GM15510 (cell line): Measurements from ENCODE around the gene GNG13.

Experiments used
- POLR2A ChIP-seq: IDR thresholded peaks from 3 replicates; pipeline ENCODE4 v1.6.1; 2011; ENCODE audit warnings: borderline replicate concordance; ENCODE audit not compliant: insufficient read length; ENCODE audit errors: extremely low read depth

The GNG13 gene

DNA sequence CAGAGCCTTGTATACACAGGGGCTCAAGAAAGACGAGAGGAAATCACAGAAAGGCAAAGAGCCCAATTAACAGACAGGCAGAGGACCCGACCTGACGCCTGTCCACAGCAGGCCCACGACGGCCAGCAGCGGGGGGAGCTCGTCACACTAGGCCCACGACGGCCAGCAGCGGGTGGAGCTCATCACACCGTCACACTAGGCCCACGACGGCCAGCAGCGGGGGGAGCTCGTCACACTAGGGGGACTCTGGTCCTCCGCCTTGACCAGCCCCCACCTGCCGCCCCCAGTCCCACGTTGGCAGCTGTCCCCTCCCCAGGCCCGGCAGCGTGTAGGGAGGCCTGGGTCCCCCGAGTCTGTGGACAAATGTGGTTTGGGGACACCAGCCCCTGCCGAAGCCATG is 23.7 kb upstream of the GNG13 start:
- no peak for TF ChIP-seq POLR2A

DNA sequence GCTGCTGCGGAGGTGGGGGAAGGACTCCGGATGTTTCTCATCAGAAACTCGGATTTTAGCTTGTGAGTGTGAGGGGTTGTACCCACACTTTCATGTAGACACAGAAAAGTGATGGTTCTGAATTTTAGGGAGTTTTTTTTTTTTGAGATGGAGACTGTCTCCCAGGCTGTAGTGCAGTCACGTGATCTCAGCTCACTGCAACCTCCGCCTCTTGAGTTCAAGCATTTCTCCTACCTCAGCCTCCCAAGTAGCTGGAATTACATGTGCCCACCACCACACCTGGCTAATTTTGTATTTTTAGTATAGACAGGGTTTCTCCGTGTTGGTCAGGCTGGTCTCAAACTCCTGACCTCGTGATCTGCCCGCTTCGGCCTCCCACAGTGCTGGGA is 22.4 kb upstream of the GNG13 start:
- TF ChIP-seq POLR2A: no peak

DNA sequence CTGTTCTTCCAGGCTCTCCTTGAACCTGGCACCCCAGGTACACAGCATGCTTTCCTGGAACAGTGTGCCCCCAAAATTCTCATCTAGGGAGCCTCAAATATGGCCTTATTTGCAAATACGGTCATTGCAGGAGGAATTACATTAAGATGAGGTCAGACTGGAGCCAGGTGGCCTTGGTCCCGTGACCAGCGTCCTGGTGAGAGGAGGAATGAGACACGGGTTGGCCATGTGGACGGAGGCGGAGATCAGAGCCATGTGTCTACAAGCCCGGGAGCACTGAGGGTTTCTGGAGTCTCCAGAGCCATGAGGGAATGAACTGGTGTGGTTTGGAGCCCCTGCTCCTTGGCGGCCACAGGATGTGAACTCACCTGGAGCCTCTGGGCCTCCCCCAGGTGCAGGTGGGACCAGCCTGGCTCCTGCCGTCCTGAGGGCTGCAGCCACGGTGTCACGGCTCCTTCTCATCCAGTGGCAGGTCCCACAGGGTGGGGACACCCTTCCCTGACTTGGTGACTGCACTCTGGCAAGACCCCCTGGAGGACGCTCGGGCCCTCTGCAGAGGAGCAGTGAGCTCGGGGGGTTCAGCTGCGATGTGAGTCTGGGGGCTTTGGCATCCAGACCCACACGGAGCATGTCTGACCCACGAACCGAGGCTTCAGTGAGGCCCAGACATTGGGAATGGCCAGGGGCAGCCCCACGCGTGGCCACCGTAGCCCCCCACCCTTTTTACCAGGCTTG is 21.8 kb upstream of the GNG13 start:
- TF ChIP-seq POLR2A: no peak

DNA sequence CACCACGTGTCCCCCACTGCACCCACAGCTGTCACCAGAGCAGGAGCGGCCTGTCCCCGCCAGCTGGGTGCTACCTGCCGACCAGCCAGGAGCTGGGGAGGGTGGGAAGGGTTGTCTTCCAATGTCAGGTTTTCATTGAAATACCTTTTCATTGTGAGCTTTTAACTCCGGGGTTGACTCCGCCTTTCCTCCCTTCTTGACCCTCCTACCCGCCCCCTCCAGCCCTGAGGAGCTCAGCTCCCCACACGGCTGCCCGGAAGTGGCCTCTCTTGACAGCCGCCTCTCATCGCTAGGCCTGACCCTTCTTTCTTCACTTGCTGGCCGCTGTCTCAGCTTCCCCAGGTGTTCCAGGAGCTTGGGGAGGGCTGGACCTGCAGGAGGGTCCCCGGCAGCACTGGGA is 21.2 kb upstream of the GNG13 start:
- no peak for TF ChIP-seq POLR2A

DNA sequence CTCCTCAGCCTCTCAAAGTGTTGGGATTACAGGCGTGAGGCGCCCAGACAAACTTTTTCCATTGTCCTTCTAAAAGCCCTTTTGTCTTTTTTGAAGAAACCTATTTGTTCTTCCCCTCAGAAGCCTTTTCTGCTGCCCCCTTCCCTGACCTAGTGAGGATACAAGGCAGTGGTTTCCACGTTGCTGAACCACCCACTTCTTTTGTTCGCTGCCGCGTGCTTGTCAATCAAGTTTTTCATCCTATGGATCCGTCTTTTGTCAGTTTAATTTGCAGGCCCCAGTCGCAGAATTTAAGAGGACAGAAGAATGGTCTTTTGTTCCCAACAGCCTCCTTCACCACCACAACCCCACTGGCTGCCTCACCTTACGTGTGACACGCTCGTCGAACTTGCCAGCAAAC is 20.2 kb upstream of the GNG13 start:
- no peak for TF ChIP-seq POLR2A

DNA sequence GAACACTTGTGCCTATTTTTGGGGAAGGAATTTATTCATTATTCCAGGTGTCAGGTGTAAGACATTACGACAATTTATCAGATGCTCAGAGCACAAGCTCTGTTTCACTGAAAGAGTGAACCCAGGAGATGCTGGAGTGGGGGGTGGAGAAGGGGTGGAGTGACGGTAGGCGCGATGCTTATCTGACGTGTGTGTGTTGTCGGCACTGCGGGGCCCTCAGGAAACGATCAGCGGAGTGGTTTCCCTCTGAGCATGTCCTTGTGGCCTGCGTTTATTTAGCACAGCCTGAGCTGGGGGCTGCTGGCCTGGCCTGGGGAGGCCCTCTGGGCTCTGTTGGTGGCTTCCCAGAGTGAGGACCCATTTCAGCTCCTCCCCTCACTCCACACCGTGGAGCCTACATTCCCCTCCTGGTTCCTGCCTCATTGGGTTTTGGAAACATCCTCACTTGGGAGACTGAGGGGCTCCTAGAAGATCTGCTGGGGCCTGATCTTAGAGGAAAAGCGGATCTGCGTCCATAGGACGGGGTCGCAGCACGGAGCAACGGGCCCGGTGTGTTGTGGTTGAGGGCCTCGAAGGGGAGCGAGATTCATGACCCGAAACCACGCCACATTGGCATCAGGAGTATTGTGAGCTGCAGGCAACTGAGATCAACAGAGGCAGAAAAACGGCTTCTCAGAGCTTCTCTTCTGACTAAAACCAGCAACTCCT is 19.0 kb upstream of the GNG13 start:
- TF ChIP-seq POLR2A: no peak

DNA sequence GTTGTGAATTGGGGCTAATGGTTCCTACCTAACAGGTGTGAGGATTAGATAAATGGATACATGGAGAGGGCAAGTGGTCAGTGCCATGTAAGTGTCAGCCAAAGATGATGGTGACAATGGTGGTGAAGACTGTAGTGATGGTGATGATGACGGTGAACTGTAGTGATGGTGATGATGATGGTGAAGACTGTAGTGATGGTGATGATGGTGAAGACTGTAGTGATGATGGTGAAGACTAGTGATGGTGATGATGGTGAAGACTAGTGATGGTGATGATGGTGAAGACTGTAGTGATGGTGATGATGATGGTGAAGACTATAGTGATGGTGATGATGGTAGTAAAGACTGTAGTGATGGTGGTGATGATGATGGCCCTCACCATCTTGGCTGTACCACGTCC is 18.1 kb upstream of the GNG13 start:
- TF ChIP-seq POLR2A: no peak

DNA sequence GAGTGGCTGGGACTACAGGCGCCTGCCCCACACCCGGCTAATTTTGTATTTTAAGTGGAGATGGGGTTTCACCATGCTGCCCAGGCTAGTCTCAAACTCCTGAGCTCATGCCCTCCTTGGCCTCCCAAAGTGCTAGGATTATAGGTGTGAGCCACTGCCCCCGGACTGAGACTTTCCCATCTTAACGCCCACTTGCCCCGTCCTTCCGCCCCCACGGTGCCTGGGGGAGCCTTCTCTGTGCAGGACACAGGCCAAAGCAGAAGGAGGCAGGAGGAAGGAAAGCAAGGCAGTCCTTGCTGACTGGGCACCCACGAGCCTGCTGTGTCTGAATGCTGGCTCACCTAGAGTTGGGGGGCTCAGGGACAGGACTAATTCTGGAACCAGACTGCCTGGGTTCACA is 17.6 kb upstream of the GNG13 start:
- TF ChIP-seq POLR2A: no peak

DNA sequence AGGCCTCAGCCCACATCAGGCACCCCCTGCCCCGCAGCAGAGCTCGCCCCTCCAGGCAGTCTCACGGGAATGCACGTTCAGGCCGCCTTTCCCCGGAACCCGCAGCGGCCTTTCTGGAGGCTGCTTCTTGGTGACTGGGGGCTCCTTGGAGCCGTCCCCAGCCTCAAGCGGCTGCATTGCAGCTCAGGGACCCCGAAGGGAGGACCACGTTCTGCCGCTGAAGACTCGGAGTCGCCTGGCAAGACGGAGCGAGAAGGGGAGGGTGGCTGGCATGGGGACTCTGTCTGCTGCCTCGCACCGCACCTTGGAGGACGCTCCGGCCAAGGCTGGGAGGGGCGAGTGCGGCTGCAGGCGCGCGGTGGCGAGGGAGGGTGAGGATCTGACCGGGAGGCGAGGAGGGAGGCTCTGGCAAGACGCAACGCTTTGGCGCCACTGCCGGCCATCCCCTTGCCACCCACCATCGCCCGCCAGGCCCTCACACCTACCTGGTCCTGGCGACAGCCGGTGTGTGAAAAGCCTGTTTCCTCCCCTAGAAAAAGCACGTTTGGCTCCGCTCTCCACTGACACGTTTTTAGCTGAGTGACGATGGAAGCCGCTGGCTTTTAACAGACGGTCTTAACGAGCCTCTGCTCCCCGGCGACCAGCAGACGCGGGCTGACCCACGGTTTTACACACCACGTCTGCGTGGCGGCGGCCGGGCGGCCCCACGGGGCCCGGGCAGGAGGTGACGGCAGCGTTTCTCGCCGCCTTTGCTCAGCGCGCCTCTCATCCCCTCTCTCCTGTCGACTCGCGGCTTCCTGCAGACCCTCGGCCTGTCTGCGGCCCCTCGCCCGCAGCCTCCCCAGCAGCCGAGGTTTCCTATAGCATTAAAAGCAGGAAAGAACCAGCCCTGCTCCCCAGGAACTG is 16.7 kb upstream of the GNG13 start:
- no peak for TF ChIP-seq POLR2A

DNA sequence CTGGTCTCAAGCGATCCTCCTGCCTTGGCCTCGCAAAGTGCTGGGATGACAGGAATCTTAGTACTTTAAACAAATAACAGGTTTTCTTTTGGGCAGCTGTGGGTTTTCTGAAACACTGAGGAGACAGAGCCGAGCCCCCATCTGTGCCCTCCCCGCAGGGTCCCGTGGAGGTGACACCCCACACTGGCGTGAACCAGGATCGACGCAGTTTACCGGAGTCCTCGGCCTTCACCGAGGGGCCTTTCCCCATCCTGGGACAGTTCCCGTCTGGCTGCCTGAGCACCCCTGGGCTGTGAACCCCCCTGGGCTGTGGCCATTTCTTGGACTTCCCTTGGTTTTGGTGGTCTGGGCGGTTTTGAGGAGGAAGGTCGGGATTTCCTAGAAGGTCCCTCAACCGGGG is 15.3 kb upstream of the GNG13 start:
- TF ChIP-seq POLR2A: no peak

DNA sequence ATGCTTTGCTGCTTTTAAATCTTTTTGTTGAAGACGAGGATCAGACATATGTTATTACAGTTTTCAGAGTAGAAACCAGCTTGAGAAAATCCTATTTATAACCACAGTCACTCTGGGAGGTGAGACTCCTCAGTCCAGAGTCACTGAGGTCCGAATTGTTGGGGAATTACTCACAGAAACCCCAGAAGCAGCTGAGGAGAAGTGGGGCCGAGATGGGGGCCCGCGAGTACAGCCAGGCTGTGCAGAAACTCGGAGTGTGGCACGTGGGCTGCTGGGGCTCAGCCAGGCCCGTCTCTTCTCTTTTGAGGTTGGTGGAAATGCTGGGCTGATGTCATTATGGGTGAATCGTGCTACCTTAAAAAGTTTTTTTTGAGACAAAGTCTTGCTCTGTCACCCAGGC is 14.4 kb upstream of the GNG13 start:
- no peak for TF ChIP-seq POLR2A

DNA sequence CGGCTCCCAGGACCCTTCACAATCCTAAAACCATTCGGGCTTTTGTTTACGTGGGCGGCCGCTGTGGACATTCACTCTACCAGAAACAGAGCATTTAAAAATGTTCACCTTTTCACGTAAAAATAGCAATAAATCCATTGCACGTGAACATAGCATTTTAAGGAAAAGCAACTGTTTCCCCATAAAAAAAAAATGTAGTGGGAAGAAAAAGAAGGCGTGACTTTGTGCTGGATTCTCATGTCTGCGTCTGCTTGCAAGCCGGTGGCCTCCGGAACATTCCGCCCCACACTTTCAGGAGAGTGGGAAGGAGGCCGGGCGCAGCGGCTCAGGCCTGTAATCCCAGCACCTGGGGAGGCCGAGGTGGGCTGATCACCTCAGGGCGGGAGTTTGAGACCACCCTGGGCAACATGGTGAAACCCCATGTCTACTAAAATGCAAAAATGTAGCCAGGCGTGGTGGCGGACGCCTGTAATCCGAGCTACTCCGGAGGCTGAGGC is 13.4 kb upstream of the GNG13 start:
- no peak for TF ChIP-seq POLR2A

DNA sequence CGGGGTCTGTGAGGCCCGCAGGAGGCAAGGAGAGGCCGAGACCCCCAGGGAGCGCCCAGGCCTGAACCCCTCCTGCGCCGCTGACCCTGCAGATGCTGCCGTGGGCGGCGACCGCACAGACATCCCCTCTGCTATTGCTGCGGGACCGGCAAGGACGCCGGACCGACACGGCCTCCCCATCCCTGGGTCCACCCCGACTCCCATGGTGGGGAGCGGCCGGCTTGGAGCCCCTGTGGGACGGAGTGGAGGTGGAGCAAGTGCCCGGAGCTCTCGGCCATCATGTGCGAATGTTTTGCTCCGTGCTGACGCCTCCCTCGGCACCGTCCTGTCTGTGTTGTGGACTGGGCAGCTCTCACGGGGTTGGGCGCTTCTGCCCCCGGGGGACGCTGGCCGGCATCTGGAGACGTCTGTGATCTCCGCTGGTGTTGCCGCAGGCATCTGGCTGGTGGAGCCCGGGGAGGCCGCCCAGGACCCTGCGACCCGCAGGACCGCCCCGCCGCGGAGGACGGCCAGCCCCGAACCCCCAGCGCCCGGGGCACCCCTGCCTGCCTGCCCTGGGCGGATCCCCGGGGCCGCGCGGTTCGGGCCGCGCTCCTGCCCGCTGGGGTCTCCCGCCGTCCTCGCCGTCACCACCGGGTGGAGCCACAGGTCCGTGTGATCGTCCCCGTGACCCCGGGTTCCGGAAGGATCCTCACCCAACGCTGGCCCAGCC is 12.8 kb upstream of the GNG13 start:
- no peak for TF ChIP-seq POLR2A

DNA sequence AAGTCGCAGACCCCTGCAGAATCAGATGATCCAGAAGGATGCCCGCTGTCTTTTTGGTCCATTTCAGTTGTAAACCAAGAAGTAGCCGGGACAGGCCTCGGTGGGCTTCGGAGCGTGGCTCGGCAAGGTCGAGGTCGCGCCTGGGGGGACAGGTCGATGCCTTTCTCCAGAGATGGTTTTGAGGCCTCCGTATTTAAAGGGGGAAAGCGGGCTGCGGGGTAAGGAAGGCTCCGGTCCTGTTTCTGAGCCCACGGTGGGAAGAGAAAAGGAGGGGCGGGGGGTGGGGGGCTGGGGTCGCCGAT is 7.5 kb upstream of the GNG13 start:
- no peak for TF ChIP-seq POLR2A

DNA sequence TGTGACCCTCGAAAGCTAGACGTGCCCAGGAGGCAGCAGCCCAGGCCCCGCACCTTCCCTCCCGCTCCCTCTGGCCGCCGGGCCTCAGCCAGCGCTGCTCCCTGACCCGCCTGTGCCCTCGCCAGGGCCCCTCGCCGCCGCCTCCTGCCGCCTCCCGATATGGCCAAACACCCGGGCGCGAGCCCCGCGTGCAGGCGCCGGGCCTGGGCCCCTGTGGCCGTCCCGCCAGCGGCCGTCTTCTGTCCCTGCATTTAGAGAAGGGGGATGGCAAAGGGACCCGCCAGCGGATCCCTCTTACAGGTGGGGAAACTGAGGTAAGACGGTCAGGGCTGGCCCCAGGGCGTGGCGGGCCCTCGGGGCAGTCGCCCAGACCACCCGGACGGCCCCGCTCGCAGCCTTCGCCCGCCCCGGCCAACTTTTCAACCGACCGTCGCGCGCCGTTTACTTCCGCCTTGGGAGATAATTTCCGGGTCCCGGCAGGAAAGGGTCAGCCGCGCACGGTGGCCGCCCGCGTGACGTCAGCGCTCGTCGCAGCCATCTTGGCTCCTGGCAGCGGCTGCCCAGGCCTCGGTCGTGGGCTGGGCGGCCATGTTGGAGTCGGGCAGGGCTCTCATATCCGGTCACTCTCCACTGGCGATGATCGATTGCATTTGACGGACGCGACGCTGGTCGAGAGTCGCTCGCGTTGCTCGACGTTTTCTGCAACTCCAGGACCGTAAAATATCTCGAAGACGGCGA is 7.0 kb upstream of the GNG13 start:
- peak; percentile 81 for TF ChIP-seq POLR2A

DNA sequence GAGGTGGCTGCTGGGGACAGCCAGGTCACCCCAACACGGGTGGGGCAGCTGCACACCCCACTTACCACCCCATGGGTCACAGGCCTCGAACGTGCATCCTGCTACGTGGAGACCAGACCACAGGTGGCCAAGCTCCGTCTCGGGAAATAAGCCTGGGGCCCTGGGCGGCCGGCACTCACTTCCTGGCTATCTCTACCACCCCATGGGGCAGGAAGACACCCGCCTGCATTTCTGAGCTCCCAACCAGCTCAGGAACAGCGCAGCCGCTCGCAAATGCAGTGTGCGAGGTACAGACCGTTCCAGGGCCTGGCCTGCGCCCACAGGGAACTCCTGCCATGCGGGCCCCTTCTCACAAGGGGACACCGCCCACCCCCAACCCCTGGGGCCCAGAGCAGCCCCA is 4.9 kb upstream of the GNG13 start:
- TF ChIP-seq POLR2A: no peak
